Thyroid gland (tissue), 4 donors: ENCODE data around the gene WDR4. TPM values are rescaled to one million over a fixed set of nuclear protein-coding genes. Genes with fewer than 3 reads are reported as not detected.
A peak's percentile ranks its signal among the peaks of the same experiment; 100 is the strongest.

ENCODE experiments used
- DNase-seq, 2 donors: peaks; one replicate each; pipeline ENCODE4 v3.0.0-alpha.2; 2019
- H3K27ac ChIP-seq, 3 donors: fragments of 200-600 bp; sonication (generic); 1 replicate in 2 of 3; 2 replicates in 1 of 3; pipeline ENCODE4 v1.5.1; 2016 to 2019; ENCODE audit warnings: mild to moderate bottlenecking in 1 of 3, moderate library complexity in 1 of 3
- H3K27me3 ChIP-seq: fragments of 200-600 bp; sonication (generic); one replicate; pipeline ENCODE4 v1.5.1; 2019
- H3K36me3 ChIP-seq, 2 donors: fragments of 200-600 bp; sonication (generic); one replicate each; pipeline ENCODE4 v1.5.1; 2016 to 2019
- H3K4me1 ChIP-seq, 2 donors: fragments of 200-600 bp; sonication (generic); one replicate each; pipeline ENCODE4 v1.5.1; 2017 to 2019
- H3K4me3 ChIP-seq, 3 donors: fragments of 200-600 bp; sonication (generic); replicated peaks in 1 of 3; 1 replicate in 2 of 3; 2 replicates in 1 of 3; pipeline ENCODE4 v1.5.1; 2016; ENCODE audit warnings: mild to moderate bottlenecking in 1 of 3
- H3K9me3 ChIP-seq: fragments of 200-600 bp; sonication (generic); one replicate; pipeline ENCODE4 v1.5.1; 2017
- CTCF ChIP-seq, 6 experiments: fragments of 200-600 bp in 3 of 6; fragments of 450-650 bp in 3 of 6; sonication (generic) in 3 of 6; IDR thresholded peaks; one replicate each; pipeline ENCODE4 v1.5.1; 2016 to 2019; ENCODE audit warnings: antibody characterized with exemption in 6 of 6, mild to moderate bottlenecking in 2 of 6, inconsistent platforms in 1 of 6, moderate library complexity in 1 of 6
- POLR2A ChIP-seq, 2 donors: fragments of 450-650 bp; IDR thresholded peaks; one replicate each; pipeline ENCODE4 v1.6.1; 2017; ENCODE audit warnings: antibody characterized with exemption in 2 of 2, mild to moderate bottlenecking in 2 of 2, moderate library complexity in 1 of 2
- WGBS, 2 donors: methylation state at CpG; one replicate each; pipeline ENCODE4 v1.1.5; 2017; 5-methylcytosine and 5-hydroxymethylcytosine counted together
- intact Hi-C: fragments of 100-400 bp; cut with DNase I; formaldehyde crosslinking; loops from one replicate; pipeline ENCODE4 v1.15.1; 2023
- total RNA-seq, 4 donors: library from RNA; depleted of rRNA; stranded (reverse); fragments of >200 nt; gene quantifications; one replicate each; pipeline ENCODE4 v1.2.3, GENCODE V29; 2016

The WDR4 gene
- total RNA-seq, 4 donors from 2014 or later, result 8.1 to 13.2 (median 10.9) TPM

GRCh38 chr21:42906233-42906632 lies 26.9 kb upstream of the WDR4 start:
- intact Hi-C loops, result loop anchor here (10.0 kb wide), 1 partner anchor 61 kb away; no protein-coding TSS in a partner anchor
- Histone ChIP-seq H3K4me3 (no peak overlapping the region), H3K27ac (no peak overlapping the region), H3K4me1 (no peaks in the 10 kb centered on the region), H3K36me3 (peaks cover 40 to 54% of the 10 kb centered on the region in 2 donors), H3K9me3 (no peaks in the 10 kb centered on the region), H3K27me3 (no peaks in the 10 kb centered on the region)
- DNase-seq, result no peak
- TF ChIP-seq CTCF (IDR thresholded peaks at IDR 0.05) (no peak), POLR2A (IDR thresholded peaks at IDR 0.05) (no peak)
- WGBS, 2 donors, result 97 to 98% methylated on average over 16 of the region's 16 CpGs

- Histone ChIP-seq H3K36me3 (peaks cover 32 to 48% of the 10 kb centered on the region in 2 donors), H3K4me3 (no peak overlapping the region), H3K27ac (no peak overlapping the region), H3K9me3 (no peaks in the 10 kb centered on the region), H3K4me1 (no peaks in the 10 kb centered on the region), H3K27me3 (no peaks in the 10 kb centered on the region)
- intact Hi-C loops, result loop anchor here (10.0 kb wide), 1 partner anchor 60 kb away; no protein-coding TSS in a partner anchor
- TF ChIP-seq POLR2A (IDR thresholded peaks at IDR 0.05) (no peak), CTCF (IDR thresholded peaks at IDR 0.05) (no peak)
- DNase-seq, result no peak
- WGBS, 2 donors, result 97% methylated on average over 8 of the region's 8 CpGs
Measured at GRCh38 chr21:42905195-42905594, 25.9 kb upstream of the WDR4 start.

GRCh38 chr21:42903817-42904216 lies 24.5 kb upstream of the WDR4 start:
- H3K36me3 ChIP-seq, result peaks cover 23 to 43% of the 10 kb centered on the region in 2 donors

GRCh38 chr21:42900446-42900845 lies 21.1 kb upstream of the WDR4 start:
- H3K27ac ChIP-seq, result no peak overlapping the region
- no peaks in the 10 kb centered on the region for H3K4me1 ChIP-seq
- intact Hi-C loops, result loop anchor here (10.0 kb wide), 1 partner anchor 56 kb away; no protein-coding TSS in a partner anchor
- peaks cover 22 to 47% of the 10 kb centered on the region in 2 donors for H3K36me3 ChIP-seq
- no peak overlapping the region for H3K4me3 ChIP-seq
- 89 to 91% methylated on average over 4 of the region's 4 CpGs for WGBS, 2 donors
- no peaks in the 10 kb centered on the region for H3K9me3 ChIP-seq
- no peak for DNase-seq
- no peaks in the 10 kb centered on the region for H3K27me3 ChIP-seq
- TF ChIP-seq POLR2A (IDR thresholded peaks at IDR 0.05), result no peak
- TF ChIP-seq CTCF (IDR thresholded peaks at IDR 0.05), result no peak

More at GRCh38 chr21:42903817-42904216, 24.5 kb upstream of the WDR4 start:
- Histone ChIP-seq H3K27ac (no peak overlapping the region), H3K27me3 (no peaks in the 10 kb centered on the region), H3K4me1 (no peaks in the 10 kb centered on the region), H3K4me3 (no peak overlapping the region), H3K9me3 (no peaks in the 10 kb centered on the region)
- intact Hi-C loops, result loop anchor here (10.0 kb wide), 1 partner anchor 59 kb away; no protein-coding TSS in a partner anchor
- WGBS, 2 donors, result 93 to 94% methylated on average over 11 of the region's 11 CpGs
- TF ChIP-seq POLR2A (IDR thresholded peaks at IDR 0.05) (no peak), CTCF (IDR thresholded peaks at IDR 0.05) (no peak)
- DNase-seq, result no peak

GRCh38 chr21:42892931-42893755 lies 13.8 kb upstream of the WDR4 start, which contains the start of gene NDUFV3:
NDUFV3 (plus strand) TSS chr21:42893309; CDS start chr21:42893334, 25 bp downstream.
- peak; percentile 93 to 98 for TF ChIP-seq POLR2A (IDR thresholded peaks at IDR 0.05)
- no peak for TF ChIP-seq CTCF (IDR thresholded peaks at IDR 0.05)
- no peaks in the 10 kb centered on the region for H3K9me3 ChIP-seq
- H3K27me3 ChIP-seq, result no peaks in the 10 kb centered on the region
- peaks cover 8 to 13% of the 10 kb centered on the region in 2 donors for H3K36me3 ChIP-seq
- no peaks in the 10 kb centered on the region for H3K4me1 ChIP-seq
- H3K4me3 ChIP-seq, result peak within 1 kb of the TSS; percentile 60 to 81 (median 69)
- WGBS, 2 donors, result 0% methylated on average over 4 to 13 of the region's 87 CpGs
- DNase-seq, result peak; percentile 100
- intact Hi-C loops, result no loop called here
- H3K27ac ChIP-seq, result peak within 1 kb of the TSS; percentile 83 to 89 (median 88)
